Stimulated activated CD4-positive, alpha-beta T cell treated with anti-CD3 and anti-CD28 coated beads, TNF-alpha, amount 100 ng/mL, for 48 hours (primary cell): ENCODE measurements around the gene IDH3G.
"Not testable (repeated sequence)": the region's sequence is repeated elsewhere in the genome, so short reads cannot be mapped to it uniquely, and the experiment has no call there.

Experiments used
- DNase-seq, 3 donors: peaks; one replicate each; pipeline ENCODE4 v3.0.0-alpha.2; 2020; ENCODE audit warnings: low read depth in 3 of 3

Gene IDH3G

DNA sequence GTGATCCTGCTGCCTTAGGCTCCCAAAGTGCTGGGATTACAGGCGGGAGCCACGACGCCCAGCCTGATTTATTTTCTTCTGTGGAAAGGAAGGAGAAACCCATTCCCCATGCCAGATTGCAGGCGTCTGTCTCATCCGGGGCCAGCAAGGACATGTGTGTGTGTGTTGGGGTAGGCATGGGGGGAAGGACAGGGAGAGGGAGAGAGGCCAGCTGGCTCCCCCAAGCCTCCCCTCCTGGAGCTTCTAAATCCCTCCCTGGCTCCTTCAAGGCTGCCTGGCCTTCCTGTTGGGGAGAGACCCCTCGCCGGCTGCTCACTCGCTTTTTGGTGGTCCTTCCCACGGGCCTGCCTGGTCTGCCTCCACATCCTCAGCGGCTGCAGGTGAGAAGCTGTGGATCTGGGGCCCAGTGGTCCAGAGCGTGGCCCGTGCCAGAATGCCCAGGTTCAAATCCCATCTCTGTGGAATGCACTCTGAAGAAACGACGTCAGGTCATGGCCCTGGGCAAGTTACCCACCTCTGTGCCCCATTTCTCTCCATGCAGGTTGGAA is 31.5 kb downstream of the IDH3G start:
- no peak for DNase-seq

DNA sequence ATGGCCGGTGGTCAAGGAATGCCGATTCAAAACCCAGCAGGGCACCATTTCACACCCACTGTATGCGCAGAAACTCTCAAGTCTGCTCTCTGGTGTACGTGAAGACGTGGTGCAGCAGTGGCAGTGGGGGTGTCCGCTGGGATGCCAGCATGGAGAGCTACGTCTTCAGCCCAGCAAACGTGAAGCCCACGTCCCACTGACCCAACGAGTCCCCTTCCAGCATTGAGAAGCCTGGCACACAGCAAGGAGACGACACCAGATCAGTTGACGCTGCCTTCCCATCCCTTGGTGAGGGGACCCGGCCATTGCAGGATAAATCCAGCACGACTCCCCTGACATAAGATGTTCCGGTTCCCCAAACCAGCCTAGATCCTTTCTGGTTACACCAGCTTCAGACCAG is 32.3 kb downstream of the IDH3G start:
- no peak for DNase-seq

DNA sequence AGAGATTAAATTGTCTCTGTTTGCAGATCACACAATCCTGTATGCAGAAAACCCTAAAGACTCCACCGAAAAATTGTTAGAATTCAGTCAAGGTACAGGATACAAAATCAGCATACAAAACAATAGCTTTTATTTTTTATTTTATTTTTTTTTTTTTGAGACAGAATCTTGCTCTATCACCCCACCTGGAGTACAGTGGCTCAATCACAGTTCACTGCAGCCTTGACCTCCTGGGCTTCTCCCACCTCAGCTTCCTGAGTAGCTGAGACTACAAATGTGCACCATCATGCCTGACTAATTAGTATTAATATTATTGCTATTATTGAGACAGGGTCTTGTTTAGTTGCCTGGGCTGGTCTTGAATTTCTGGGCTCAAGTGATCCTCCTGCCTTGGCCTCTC is 39.0 kb downstream of the IDH3G start:
- DNase-seq, result no peak

DNA sequence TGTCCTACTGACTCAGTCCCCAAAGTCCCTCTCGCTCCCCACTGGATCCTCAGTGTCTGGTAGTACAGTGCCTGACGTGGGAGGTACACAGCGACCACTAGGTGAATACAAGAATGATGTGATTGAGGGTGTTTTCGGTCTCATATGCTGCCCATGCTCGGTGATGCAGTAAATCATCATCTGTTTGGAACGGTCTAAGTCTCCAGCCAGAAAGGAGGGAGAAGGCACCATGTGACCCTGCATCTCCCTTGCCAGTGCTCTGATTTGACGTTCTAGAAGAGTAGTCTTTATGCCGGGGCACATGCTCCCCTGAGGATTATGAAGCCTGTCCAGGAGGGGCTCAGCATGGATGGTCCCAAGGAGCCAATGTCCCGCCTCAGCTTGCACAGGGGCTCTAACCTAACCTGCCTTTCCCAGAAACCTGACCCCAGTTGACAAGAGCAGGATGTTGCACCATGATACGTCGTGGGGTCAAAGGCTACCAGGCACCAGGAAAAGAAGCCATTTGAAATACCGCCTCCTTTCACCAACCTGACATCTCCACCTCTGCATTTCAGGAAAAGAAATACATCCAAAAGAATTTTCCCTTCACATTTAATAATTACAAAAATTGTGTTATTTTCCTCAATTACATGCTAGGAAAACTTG is 43.9 kb downstream of the IDH3G start:
- DNase-seq, result no peak

DNA sequence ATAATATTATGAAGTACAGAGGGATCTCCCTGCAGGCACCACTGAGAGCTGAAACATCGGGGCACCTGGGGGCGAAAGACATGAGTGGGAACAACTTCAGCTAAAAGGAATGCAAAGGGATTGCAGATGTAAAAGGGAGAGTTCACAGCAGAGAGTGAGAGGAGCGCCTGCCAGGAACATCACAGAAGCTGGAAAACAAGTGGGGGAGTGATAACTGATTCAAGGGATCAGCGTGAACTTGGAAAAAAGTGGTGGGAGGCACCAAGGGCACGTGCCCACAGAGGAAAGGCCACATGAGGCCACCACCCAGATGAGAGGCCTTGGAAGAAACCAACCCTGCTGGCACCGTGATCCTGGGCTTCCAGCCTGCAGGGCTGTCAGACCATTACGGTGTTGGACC is 45.2 kb downstream of the IDH3G start:
- DNase-seq, result not testable (repeated sequence)

DNA sequence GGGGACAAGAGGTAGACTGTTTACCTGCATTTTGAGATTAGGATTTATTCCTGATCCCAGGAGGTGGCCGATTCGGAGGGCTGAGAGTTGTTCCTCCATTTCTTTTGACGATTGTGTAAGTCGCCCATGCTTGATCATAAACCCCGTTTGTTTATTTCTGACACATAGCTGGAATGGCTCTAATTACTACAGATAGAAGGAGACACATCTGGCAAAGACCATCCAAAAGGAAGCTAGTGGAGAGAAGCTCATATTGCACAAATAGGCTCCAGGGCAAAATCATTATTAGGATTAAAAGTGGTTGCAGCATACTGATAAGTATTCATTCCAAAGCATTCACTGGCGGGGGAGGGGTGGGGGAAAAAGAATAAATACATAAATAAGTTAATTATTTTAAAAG is 47.2 kb downstream of the IDH3G start:
- DNase-seq, result not testable (repeated sequence)

DNA sequence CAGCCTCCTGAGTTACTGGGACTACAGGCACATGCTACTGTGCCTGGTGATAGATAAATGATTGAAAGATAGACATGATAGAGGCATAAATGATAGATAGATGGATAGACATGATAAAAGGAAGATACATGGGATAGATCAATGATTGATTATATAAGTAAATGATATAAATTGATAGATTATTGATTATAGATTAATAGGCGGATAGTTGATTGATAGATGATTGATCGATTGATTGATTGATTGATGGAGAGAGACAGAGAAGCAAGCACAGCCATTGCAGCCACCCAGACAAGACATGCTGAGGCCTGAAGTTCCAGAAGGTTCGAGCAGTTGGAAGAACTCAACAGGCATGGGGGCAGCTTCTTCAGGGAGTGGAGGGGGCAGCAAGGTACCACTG is 47.8 kb downstream of the IDH3G start:
- no peak for DNase-seq

DNA sequence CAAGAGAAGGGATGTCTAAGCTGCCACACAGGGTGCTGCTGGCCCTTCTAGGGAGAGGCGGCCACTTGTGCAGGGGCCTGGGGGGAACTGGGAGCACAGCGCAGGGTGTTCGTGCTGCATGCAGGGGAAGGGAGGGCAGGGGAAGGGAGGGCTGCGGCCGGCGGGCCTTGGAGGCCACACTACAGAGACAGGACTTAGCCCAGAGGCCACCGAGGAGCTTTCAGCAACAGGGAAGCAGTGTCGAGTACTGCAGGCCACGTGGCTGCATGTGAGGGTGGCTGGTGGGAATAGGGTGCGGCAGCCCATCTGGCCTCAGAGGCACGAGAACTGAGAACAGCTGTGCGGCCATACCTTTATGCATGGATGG is 49.1 kb downstream of the IDH3G start:
- not testable (repeated sequence) for DNase-seq

DNA sequence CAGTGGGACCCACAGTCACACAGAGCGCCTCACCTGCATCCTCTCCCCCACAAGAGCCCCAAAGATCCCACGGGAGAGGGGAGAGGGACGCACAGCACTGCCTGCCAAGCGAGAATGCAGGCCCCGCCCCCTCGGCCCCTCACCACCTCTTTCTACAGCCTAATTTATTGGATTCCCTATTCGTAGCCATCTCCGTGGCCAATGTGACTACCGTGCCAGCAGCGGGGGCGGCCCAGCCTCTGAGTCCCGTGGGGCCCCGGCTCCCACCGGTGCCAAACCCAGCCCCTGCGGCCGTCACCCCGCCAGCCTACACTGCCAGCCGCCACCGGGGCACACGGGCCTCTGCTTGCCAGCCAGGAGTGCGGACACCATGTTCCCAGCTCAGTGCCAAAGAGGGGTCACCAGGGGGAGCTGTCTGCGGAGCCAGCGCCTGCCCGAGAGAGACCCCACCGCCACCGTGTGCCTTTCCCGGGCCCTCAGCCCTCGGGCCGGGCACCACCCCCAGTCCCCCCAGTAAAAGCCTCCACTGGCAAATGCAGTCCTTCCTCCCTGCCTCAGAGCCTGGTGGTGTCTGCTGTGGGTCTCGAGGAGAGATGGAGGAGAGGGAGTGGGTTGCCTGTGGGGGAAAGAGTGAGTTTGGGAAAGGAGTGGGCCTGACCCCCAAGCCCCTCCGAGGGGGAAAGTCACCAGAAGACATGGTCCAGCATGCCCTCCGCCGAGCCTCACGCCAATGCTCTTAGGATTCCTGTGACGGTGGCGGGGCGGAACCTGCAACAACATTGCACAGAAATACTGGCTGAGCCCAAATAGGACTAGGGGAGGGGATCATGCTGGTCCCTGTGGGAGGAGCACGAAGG is 49.7 kb downstream of the IDH3G start:
- DNase-seq, result no peak

DNA sequence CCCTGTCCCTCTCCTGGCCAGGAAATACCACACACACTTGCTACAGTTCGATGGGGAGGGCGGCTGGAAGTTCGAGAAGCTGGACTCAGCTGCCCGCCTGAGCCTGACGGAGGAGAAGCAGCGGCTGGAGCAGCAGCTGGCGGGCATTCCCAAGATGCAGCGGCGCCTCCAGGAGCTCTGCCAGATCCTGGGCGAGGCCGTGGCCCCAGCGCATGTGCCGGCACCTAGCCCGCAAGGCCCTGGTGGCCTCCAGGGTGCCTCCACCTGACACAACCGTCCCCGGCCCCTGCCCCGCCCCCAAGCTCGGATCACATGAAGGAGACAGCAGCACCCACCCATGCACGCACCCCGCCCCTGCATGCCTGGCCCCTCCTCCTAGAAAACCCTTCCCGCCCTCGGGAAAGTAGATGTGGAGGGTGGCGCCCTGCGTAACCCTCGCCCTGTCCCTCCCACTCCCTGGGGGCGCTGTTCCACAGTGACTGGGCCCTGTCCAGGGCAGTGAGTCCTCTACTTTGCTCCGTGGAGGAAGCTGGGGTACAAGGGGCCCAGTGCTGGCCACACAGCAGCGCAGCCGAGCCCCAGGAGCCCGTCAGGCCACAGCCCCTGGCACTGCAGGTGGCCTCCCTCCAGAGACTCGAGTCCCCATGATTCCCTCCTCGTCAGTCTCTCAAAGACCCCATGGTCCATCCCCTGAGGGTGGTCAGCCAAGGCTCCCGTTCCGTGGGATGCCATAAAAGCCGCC is 50.5 kb downstream of the IDH3G start:
- not testable (repeated sequence) for DNase-seq

DNA sequence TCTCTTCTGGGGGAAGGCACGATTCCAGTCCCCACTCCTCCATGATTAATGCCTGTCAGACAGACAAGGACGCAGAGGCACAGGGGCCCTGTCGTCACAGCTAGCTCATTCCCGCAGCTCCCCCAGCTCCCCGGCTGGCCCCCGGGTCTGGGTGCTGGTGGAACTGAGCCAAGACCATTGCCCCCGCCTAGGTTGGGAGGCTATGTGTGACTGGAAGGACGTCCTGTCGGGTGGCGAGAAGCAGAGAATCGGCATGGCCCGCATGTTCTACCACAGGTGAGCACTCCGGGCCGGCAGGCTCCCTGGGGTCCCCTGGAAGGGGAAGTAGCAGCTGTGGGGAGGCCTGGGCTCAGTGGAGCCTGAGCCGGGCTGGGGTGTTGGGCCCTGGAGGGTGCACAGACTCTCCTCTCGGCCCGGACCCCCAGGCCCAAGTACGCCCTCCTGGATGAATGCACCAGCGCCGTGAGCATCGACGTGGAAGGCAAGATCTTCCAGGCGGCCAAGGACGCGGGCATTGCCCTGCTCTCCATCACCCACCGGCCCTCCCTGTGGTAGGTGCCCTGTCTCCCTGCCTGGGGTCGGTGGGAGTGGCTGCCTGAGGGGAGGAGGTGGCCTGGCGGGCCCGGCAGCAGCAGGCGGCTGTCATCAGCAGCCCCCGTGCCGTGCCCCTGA is 51.2 kb downstream of the IDH3G start:
- DNase-seq, result not testable (repeated sequence)

DNA sequence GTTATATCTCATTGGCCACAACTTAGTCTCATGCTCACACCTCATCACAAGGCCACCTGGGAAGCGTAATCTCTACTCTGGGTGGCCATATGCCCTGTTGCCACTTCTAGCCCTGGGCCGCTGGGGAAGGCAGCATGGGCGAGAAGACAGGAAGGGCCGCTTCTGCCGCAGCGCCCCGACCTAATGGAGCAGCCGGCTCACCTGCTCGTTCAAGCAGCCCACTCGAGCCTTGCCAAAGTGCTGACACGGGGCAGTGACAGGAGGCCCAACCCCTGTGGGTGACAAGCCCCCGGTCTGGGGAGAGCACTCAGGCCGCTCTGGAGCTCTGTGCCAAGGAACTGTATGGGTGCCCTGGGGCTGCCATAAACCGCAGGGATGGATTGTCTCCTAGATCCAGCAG is 52.1 kb downstream of the IDH3G start:
- not testable (repeated sequence) for DNase-seq

DNA sequence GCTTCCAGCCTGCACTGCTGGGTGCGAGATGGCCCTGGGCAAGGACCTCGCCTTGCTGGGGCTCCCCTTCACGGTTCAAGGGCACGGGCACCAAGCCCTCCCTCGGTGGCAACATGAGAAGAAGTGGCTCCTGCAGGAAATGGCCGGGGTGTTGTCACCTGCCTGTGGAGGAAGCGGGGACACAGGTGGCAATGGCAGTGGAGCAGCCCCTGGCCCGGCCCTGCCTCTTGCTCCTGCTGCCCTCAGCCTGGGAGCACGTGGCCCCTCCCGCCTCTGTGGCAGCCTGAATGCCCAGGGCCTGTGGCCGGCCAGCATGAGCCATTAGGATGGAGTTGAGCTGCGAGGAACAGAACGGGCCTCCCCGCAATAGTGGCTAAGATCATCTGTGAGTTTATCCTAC is 52.7 kb downstream of the IDH3G start:
- no peak for DNase-seq

DNA sequence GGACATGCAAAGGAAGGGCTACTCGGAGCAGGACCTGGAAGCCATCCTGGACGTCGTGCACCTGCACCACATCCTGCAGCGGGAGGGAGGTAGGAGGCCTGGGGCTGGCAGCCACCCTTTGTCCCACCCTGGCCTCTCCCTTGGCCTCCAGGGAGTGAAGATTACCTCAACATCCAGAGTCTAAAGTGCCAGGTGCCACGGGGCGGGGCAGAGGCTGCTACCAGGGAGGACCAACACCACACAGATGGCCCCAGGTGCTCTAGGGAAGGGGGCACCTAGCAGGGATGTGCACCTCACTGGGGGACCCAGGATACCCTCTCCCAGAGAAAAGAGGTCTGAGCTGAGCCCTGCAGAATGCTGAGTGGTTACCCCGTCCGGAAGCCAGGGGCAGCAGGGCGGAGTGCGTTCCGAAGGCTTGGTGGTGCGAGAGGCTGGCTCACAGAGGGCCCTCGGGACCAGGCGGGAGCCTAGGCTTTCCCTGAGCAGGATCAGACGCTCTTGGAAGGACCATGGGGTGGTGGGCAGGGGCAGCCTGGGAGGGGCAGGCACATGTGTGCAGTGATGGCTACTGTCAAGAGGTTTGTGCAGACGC is 53.4 kb downstream of the IDH3G start:
- no peak for DNase-seq

DNA sequence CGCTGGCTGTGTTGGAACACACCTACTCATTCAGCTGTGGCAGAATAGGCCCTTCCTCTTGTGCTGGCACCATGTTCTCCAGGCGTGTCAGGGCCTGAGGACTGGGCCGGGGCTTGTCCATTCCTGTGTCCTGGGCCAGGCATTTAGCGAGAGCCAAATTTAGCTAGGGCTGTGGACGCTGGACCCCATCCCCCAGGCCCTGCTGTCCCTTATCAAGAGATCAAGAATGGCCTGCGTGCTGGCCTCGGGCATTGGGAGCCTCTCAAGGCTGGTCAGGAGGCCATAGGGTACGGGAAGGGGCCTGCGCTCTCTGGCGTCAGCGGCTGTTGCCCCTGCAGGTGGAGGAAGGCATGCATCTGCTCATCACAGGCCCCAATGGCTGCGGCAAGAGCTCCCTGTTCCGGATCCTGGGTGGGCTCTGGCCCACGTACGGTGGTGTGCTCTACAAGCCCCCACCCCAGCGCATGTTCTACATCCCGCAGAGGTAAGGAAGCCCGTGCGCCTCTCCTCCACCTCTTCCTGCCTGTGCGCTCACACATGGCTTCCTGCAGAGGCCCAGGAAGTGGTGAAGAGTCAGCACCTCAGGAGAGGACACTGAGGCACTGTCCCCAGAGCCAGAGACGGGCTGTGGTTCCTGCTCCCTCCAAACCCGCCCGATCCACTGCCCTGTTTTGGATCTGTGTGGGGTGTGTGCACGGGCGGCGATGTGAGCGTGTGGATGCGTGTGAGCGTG is 54.3 kb downstream of the IDH3G start:
- no peak for DNase-seq

DNA sequence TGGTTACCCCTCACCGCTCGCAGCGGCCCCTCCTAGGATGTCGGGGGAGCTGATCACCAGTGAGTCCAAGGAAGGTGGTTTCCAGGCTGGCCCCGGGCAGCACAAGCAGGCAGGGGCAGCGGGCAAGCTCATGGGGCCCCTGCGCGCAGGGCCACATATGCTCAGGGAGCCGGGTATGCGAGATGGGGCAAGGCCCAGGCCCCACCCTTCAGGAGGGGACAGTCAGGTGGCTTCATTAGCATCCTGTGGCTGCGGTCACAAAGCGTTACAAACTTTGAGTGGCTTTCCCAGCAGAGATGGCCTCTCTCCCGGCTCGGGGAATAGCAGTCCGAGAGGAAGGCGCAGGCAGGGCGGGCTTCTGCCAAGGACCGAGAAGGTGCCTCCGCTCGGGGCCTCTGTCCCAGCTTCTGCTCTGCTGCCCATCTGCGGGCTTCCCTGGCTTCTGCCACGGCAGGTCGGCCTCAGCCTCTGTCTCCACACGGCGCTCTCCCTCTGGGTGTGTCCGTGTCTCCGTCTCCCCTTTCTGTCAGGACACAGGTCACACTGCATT is 56.0 kb downstream of the IDH3G start:
- no peak for DNase-seq

DNA sequence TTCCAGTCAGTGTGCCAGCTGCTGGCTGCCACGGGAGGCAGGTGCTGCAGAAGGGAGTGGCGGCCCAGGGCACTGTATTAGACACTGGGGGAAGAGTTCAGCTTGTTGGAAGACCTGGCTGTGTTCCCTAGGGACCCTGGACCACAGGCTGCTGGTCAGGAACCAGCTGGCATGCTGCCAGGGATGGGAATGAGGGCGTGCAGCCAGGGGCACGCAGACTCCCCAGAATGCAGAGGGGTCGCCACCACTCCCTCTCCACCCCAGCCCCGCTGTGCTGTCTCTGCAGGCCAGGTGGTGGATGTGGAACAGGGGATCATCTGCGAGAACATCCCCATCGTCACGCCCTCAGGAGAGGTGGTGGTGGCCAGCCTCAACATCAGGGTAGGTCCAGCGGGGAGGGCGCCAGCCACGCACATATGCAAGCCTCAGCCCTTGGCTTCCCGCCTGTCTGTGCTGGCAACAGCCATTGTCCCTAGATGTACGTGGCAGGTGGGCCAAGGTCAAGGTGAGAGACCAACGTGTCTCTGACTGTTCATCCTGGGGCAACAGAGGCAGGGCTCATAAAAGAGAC is 57.2 kb downstream of the IDH3G start:
- no peak for DNase-seq

DNA sequence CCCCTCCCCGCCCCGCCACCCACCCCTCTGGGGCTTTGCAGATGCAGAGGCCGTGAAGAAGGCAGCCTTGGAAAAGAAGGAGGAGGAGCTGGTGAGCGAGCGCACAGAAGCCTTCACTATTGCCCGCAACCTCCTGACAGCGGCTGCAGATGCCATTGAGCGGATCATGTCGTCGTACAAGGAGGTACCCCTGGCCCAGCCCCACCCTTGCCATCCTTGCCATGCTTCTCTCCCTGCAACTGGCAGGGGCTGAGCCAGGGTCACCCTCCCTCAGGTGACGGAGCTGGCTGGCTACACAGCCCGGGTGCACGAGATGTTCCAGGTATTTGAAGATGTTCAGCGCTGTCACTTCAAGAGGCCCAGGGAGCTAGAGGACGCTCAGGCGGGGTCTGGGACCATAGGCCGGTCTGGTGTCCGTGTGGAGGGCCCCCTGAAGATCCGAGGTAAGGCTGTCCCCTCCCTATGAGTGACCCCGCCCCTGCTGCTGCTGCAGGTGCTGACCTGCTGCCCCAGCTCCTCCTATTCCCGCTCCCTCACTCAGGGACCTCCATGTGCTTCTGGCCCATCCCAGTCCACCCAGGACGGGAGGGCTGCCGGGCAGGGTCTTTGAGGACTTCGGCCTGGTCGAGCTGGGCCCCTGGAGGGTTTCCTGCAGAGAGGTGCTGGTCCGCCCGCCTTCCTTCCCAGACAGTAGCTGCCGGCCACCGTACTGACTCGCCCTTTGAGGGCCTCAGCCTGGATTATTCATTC is 57.9 kb downstream of the IDH3G start:
- no peak for DNase-seq
